ENCODE data around the gene FGFBP3.
A peak's percentile ranks its signal among the peaks of the same experiment; 100 is the strongest.

The FGFBP3 gene

GRCh38 chr10:91909117-91909677 is at the start of gene FGFBP3:
TSS of gene FGFBP3 (minus strand) at chr10:91909486. CDS start at chr10:91908969, 517 bp downstream.
- DNase-seq (ENCODE audit: low read depth), result no peak

- no peak for DNase-seq (ENCODE audit: low read depth)
Observed at GRCh38 chr10:91957091-91957490, 47.8 kb upstream of the FGFBP3 start.

- no peak for DNase-seq (ENCODE audit: low read depth)
Observed at GRCh38 chr10:91955114-91955513, 45.8 kb upstream of the FGFBP3 start.

- DNase-seq (ENCODE audit: low read depth), result no peak
Observed at GRCh38 chr10:91953600-91954160, 44.4 kb upstream of the FGFBP3 start.

GRCh38 chr10:91944880-91945630 is 35.8 kb upstream of the FGFBP3 start:
- DNase-seq (ENCODE audit: low read depth), result no peak

GRCh38 chr10:91941426-91941825 is 32.1 kb upstream of the FGFBP3 start:
- DNase-seq (ENCODE audit: low read depth), result no peak

- DNase-seq (ENCODE audit: low read depth), result no peak
Observed at GRCh38 chr10:91939653-91940052, 30.4 kb upstream of the FGFBP3 start.

- DNase-seq (ENCODE audit: low read depth), result no peak
Observed at GRCh38 chr10:91935886-91936285, 26.6 kb upstream of the FGFBP3 start.

GRCh38 chr10:91932737-91933136 is 23.5 kb upstream of the FGFBP3 start:
- DNase-seq (ENCODE audit: low read depth), result no peak

- DNase-seq (ENCODE audit: low read depth), result no peak
Observed at GRCh38 chr10:91931526-91932190, 22.4 kb upstream of the FGFBP3 start.

- no peak for DNase-seq (ENCODE audit: low read depth)
Observed at GRCh38 chr10:91930939-91931338, 21.7 kb upstream of the FGFBP3 start.

- DNase-seq (ENCODE audit: low read depth), result no peak
Observed at GRCh38 chr10:91925022-91925320, 15.7 kb upstream of the FGFBP3 start.

GRCh38 chr10:91924212-91925021 is 15.1 kb upstream of the FGFBP3 start:
- DNase-seq (ENCODE audit: low read depth), result no peak

- DNase-seq (ENCODE audit: low read depth), result peak; percentile 82
Observed at GRCh38 chr10:91923371-91924211, 14.3 kb upstream of the FGFBP3 start, which contains the start of gene BTAF1. TSS of gene BTAF1 (plus strand) at chr10:91923770. CDS start at chr10:91924077, 307 bp downstream.

GRCh38 chr10:91919651-91920050 is 10.4 kb upstream of the FGFBP3 start:
- DNase-seq (ENCODE audit: low read depth), result no peak

- DNase-seq (ENCODE audit: low read depth), result no peak
Observed at GRCh38 chr10:91910467-91910866, 1.2 kb upstream of the FGFBP3 start.

GRCh38 chr10:91908337-91909116 is 759 bp downstream of the FGFBP3 start:
- peak; percentile 48 for DNase-seq (ENCODE audit: low read depth)

GRCh38 chr10:91907914-91908336 is 1.4 kb downstream of the FGFBP3 start:
- DNase-seq (ENCODE audit: low read depth), result no peak

GRCh38 chr10:91907033-91907594 is 2.2 kb downstream of the FGFBP3 start:
- no peak for DNase-seq (ENCODE audit: low read depth)
